ENCODE measurements around the gene TMEM63A. TPM values are rescaled to one million over a fixed set of nuclear protein-coding genes. Genes with fewer than 3 reads are reported as not detected.
A peak's percentile ranks its signal among the peaks of the same experiment; 100 is the strongest.

The TMEM63A gene
- total RNA-seq, 4 donors from 2014 or later: 30.1 to 57.7 (median 41.6) TPM

DNA sequence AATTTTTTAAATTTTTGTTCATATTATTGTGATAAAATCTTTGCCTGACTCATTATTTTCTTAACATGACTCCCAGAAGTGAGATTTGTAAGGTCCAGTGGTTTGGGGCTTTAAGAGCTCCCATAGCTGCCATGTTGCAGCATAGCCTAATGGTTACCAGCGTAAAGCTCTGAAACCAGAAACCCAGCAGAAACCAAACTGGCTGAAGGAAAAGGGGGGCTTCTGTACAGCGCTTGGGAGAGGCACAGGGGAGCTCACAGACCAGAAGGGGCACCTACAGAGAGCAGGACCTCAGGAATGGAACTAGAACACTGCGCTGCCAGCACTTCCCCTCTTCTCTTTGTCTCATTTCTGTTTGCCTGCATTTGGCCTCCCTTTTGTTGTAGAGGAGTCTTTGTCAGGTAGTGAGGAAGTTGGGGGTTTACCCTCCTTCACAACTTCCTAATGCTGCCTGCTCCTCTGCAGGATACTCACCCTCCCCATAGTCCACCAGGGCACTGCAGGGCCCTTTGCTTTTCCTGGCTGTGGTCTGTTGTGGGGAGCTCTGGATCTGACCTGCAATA is 44.5 kb upstream of the TMEM63A start:
- Histone ChIP-seq H3K9me3 (no peaks in the 10 kb centered on the region), H3K27ac (no peak overlapping the region), H3K4me3 (replicated peaks in 1 of 3) (no peak overlapping the region), H3K36me3 (no peaks in the 10 kb centered on the region), H3K27me3 (no peaks in the 10 kb centered on the region), H3K4me1 (peaks cover 6 to 12% of the 10 kb centered on the region in 2 donors)
- 85 to 94% methylated on average over 3 of the region's 3 CpGs for WGBS, 2 donors
- TF ChIP-seq, protein P1, sequence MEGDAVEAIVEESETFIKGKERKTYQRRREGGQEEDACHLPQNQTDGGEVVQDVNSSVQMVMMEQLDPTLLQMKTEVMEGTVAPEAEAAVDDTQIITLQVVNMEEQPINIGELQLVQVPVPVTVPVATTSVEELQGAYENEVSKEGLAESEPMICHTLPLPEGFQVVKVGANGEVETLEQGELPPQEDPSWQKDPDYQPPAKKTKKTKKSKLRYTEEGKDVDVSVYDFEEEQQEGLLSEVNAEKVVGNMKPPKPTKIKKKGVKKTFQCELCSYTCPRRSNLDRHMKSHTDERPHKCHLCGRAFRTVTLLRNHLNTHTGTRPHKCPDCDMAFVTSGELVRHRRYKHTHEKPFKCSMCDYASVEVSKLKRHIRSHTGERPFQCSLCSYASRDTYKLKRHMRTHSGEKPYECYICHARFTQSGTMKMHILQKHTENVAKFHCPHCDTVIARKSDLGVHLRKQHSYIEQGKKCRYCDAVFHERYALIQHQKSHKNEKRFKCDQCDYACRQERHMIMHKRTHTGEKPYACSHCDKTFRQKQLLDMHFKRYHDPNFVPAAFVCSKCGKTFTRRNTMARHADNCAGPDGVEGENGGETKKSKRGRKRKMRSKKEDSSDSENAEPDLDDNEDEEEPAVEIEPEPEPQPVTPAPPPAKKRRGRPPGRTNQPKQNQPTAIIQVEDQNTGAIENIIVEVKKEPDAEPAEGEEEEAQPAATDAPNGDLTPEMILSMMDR (IDR thresholded peaks at IDR 0.05): no peak
- no peak for TF ChIP-seq POLR2A (IDR thresholded peaks at IDR 0.05)
- no peak for DNase-seq
- intact Hi-C loops (cut with DNase I): no loop called here

DNA sequence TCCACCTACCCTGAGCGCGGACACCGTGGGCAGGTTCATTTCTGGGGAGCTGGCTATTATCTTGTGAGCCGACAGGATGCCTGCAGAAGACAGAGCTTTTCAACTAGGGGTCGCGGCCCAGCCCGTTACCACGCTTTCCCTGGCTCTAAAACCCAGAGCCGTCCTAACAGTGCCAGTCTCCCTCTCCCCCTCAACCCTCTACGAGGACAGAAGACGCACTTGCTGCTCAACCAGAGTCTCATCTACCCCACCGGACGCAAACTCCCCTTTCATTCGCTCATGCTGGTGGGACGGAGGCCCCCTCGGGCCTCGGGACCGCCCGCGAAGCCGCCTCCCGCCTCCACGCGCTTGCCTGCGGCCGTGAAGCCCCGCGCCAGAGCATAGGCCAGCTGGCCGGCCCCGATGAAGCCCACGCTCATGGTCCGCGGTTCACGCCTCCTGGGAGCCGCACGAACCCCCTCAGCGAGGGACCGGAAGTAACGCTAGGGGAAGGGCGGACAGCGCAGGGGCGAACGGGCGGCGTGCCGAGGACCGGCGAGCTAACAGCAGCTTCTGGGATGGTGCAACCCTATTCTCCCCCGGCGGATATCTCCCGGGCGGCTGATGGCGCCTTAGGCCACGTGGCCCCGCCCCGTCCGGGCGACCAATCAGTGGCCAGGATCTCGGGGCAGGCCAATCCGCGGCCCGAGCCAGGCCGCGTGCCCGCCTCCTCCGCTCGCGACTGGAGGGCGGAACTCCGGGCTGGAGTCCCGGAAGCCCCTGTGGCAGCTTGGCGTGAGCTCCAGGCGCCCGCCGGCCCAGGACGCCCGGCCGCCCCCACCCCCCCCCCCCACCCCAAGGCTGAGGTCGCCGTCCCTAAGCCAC is 41.7 kb upstream of the TMEM63A start, which contains the start of gene PYCR2:
Gene PYCR2 (minus strand): TSS at position 559 of the 864 bp plus-strand sequence. CDS start 140 bp downstream, at position 419.
- TF ChIP-seq POLR2A (IDR thresholded peaks at IDR 0.05): peak; percentile 37 to 94
- TF ChIP-seq, protein P1 (IDR thresholded peaks at IDR 0.05): no peak
- Histone ChIP-seq H3K36me3 (peaks cover 3% of the 10 kb centered on the region in 2 donors), H3K9me3 (no peaks in the 10 kb centered on the region), H3K27me3 (no peaks in the 10 kb centered on the region), H3K4me3 (replicated peaks in 1 of 3) (peak within 1 kb of the TSS; percentile 55 to 93 (median 83)), H3K4me1 (peaks cover 6 to 12% of the 10 kb centered on the region in 2 donors), H3K27ac (peak within 1 kb of the TSS; percentile 74 to 83 (median 82))
- 0% methylated on average over 20 to 38 of the region's 80 CpGs for WGBS, 2 donors
- intact Hi-C loops (cut with DNase I): loop anchor here (5.0 kb wide), 1 partner anchor 48 kb away; no protein-coding TSS in a partner anchor
- DNase-seq: peak; percentile 95 to 96

DNA sequence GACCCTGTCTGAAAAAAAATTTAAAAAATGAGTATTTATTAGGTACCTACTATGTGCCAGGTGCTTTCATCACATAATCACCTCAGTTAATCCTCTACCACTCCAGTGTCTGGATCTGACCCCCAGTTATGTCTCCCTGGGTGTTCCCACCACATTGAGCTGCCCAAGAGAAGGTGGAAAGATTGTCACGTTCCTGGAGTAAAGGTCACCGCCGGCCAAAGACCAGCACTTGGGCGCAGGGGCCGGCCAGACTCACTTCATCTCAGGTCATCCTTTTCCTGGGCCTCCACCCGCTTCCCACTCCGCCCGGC is 41.2 kb upstream of the TMEM63A start:
- 0% methylated on average over 8 of the region's 8 CpGs for WGBS, 2 donors
- Histone ChIP-seq H3K27ac (peak overlapping the region in 1 of 3 donors; percentile 74), H3K4me3 (replicated peaks in 1 of 3) (peak overlapping the region; percentile 55 to 93 (median 83)), H3K9me3 (no peaks in the 10 kb centered on the region), H3K36me3 (peaks cover 3 to 6% of the 10 kb centered on the region in 2 donors), H3K4me1 (peaks cover 6 to 12% of the 10 kb centered on the region in 2 donors), H3K27me3 (no peaks in the 10 kb centered on the region)
- no peak for TF ChIP-seq POLR2A (IDR thresholded peaks at IDR 0.05)
- TF ChIP-seq, protein P1 (IDR thresholded peaks at IDR 0.05): no peak
- intact Hi-C loops (cut with DNase I): loop anchor here (5.0 kb wide), 1 partner anchor 49 kb away; no protein-coding TSS in a partner anchor
- DNase-seq: no peak

- Histone ChIP-seq H3K9me3 (no peaks in the 10 kb centered on the region), H3K36me3 (peaks cover 3 to 6% of the 10 kb centered on the region in 2 donors), H3K27ac (no peak overlapping the region), H3K4me1 (peaks cover 6 to 12% of the 10 kb centered on the region in 2 donors), H3K27me3 (no peaks in the 10 kb centered on the region), H3K4me3 (replicated peaks in 1 of 3) (no peak overlapping the region)
- intact Hi-C loops (cut with DNase I): loop anchor here (5.0 kb wide), 1 partner anchor 50 kb away; no protein-coding TSS in a partner anchor
- 94 to 95% methylated on average over 14 to 16 of the region's 23 CpGs for WGBS, 2 donors
- no peak for DNase-seq
- TF ChIP-seq, protein P1 (IDR thresholded peaks at IDR 0.05): no peak
- TF ChIP-seq POLR2A (IDR thresholded peaks at IDR 0.05): no peak
Observed at GRCh38 chr1:225921734-225922709, 39.8 kb upstream of the TMEM63A start.
